ENCODE measurements around the gene CFAP251.
"Not testable (repeated sequence)": the region's sequence is repeated elsewhere in the genome, so short reads cannot be mapped to it uniquely, and the experiment has no call there.

The CFAP251 gene, protein sequence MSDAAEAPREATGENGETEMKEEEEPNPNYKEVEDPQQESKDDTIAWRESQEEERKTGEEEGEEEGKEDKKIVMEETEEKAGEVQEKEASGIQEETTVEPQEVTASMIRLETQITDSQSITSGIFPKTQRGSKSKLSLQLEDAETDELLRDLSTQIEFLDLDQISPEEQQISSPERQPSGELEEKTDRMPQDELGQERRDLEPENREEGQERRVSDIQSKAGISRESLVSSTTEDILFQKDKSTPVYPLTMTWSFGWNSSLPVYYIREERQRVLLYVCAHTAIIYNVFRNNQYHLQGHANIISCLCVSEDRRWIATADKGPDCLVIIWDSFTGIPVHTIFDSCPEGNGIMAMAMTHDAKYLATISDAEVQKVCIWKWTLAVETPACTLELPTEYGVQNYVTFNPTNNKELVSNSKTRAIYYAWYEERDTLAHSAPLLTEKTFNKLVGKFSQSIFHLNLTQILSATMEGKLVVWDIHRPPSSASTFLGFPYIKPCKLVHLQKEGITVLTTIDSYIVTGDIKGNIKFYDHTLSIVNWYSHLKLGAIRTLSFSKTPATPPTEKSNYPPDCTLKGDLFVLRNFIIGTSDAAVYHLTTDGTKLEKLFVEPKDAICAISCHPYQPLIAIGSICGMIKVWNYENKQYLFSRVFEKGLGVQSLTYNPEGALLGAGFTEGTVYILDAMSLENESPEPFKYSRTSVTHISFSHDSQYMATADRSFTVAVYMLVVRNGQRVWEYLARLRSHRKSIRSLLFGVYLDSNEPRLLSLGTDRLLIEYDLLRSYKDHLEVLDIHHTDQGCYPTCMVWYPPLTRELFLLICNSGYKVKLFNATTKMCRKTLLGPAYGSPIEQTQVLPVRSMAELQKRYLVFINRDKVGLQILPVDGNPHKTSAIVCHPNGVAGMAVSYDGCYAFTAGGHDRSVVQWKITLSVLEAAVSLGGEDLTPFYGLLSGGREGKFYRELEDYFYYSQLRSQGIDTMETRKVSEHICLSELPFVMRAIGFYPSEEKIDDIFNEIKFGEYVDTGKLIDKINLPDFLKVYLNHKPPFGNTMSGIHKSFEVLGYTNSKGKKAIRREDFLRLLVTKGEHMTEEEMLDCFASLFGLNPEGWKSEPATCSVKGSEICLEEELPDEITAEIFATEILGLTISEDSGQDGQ

DNA sequence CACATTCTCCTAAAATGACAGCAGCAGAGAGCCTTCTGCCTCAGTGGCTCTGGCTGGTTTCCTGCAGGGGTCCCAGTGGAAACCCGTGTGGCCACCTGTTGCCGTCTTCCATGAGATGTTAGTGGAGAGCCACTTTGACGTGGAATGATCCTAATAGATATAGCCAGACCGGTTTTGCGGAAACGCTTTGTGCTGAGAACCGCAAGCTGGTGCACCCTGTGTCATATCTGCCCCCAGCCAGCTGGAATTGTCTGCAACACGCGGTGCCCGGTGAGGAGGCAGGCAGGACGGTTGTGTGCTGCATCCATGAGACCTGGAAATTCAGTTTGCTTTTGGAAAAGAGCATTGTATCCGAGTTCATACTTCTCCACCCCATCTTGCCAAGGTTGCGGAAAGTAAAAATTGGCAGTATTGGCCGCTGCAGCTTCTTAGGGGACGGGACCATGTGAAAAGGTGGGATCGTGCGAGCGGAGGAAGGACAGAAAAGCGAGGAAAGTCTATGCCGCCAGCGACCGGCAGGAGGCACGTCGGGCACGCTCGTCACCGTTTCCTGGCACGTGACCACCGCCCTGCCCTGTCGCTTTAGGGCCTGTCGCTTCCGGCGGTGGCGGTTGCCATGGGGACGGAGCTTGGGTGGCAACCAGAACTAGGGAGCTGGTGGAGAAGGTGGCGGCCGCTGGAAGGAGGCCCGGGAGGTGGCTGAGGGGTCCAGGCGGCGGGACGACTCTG, at the start of gene CFAP251:
CFAP251 (plus strand) TSS at position 643 of the 729 bp plus-strand sequence. CDS start 2,714 bp downstream, outside the sequence.
- Histone ChIP-seq H3K9me3 (ENCODE audit: control insufficient read depth in 2 of 2, low read length in 2 of 2) (no peaks in the 10 kb centered on the region), H3K27me3 (ENCODE audit: control insufficient read depth in 1 of 2, insufficient read depth in 2 of 2, low read length in 2 of 2) (no peaks in the 10 kb centered on the region), H3K27ac (ENCODE audit: low read length) (no peak within 1 kb of the TSS), H3K4me1 (ENCODE audit: control insufficient read depth, insufficient read depth, low read length) (peaks cover 8% of the 10 kb centered on the region), H3K9ac (ENCODE audit: low read length in 2 of 2) (peak within 1 kb of the TSS in 1 of 2 donors; percentile 63), H3K36me3 (ENCODE audit: control insufficient read depth in 2 of 2, insufficient read depth in 2 of 2, low read length in 2 of 2) (peaks cover 8 to 27% of the 10 kb centered on the region in 2 donors), H3K4me3 (ENCODE audit: low read length in 2 of 2) (peak within 1 kb of the TSS; percentile 53 to 65)

DNA sequence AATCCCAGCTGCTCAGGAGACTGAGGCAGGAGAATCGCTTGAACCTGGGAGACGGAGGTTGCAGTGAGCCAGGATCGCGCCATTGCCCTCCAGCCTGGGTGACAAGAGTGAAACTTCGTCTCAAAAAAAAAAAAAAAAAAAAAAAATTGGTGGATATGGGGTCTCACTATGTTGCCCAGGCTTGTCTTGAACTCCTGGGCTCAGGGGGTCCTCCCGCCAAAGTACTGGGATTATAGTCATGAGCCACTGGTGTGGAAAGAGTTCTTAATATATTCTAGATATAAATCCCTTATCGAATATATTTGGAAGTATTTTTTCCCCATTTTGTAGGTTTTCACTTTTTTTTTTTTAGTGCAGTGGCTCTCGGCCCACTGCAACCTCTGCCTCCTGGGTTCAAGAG, 49.2 kb upstream of the CFAP251 start:
- H3K27ac ChIP-seq (ENCODE audit: low read length); H3K36me3 ChIP-seq (ENCODE audit: control insufficient read depth in 2 of 2, insufficient read depth in 2 of 2, low read length in 2 of 2); H3K27me3 ChIP-seq (ENCODE audit: control insufficient read depth in 1 of 2, insufficient read depth in 2 of 2, low read length in 2 of 2); H3K9me3 ChIP-seq (ENCODE audit: control insufficient read depth in 2 of 2, low read length in 2 of 2); H3K9ac ChIP-seq (ENCODE audit: low read length in 2 of 2); H3K4me3 ChIP-seq (ENCODE audit: low read length in 2 of 2): not testable (repeated sequence)
- peaks cover 11% of the 10 kb centered on the region for H3K4me1 ChIP-seq (ENCODE audit: control insufficient read depth, insufficient read depth, low read length)

GRCh38 chr12:121871467-121871866, 46.9 kb upstream of the CFAP251 start:
- H3K9me3 ChIP-seq (ENCODE audit: control insufficient read depth in 2 of 2, low read length in 2 of 2): no peaks in the 10 kb centered on the region
- H3K9ac ChIP-seq (ENCODE audit: low read length in 2 of 2): no peak overlapping the region
- no peak overlapping the region for H3K4me3 ChIP-seq (ENCODE audit: low read length in 2 of 2)
- no peaks in the 10 kb centered on the region for H3K27me3 ChIP-seq (ENCODE audit: control insufficient read depth in 1 of 2, insufficient read depth in 2 of 2, low read length in 2 of 2)
- H3K27ac ChIP-seq (ENCODE audit: low read length): no peak overlapping the region
- H3K36me3 ChIP-seq (ENCODE audit: control insufficient read depth in 2 of 2, insufficient read depth in 2 of 2, low read length in 2 of 2): no peaks in the 10 kb centered on the region
- H3K4me1 ChIP-seq (ENCODE audit: control insufficient read depth, insufficient read depth, low read length): peaks cover 11% of the 10 kb centered on the region

DNA sequence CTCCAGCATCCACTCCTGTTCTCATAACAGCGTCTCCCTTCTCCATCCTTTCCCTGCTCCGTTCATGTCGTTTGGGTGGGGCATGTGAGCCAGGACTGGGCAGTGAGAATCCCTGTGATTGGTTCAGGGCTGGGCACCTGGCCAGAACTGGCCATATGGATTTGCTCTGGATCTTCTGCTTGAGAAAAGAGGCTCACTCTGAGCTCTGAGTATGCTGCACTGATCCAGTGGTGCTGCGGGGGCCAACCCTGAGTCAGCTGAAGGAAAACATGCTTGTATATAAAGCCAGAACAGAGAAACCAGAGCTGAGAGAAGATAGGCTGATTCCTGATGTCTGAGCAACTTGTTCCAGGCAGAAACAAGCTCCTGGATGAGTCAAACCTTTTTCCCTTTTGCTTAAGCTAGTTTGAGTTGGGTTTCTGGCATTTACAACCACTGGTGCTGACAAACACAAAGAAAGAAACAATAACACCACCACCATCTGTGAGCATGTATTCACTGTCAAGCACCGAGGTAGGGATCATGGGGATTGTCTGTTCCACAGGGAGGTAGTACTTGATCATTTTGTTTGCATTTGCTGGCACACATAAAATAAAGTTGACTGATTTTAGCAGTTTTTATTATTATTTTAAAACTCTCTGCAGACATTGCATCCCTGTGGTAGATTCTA, 45.7 kb upstream of the CFAP251 start:
- peak overlapping the region in 1 of 2 donors; percentile 55 for H3K9ac ChIP-seq (ENCODE audit: low read length in 2 of 2)
- no peaks in the 10 kb centered on the region for H3K27me3 ChIP-seq (ENCODE audit: control insufficient read depth in 1 of 2, insufficient read depth in 2 of 2, low read length in 2 of 2)
- no peaks in the 10 kb centered on the region for H3K9me3 ChIP-seq (ENCODE audit: control insufficient read depth in 2 of 2, low read length in 2 of 2)
- H3K4me1 ChIP-seq (ENCODE audit: control insufficient read depth, insufficient read depth, low read length): peaks cover 11% of the 10 kb centered on the region
- peak overlapping the region in 1 of 2 donors; percentile 47 for H3K4me3 ChIP-seq (ENCODE audit: low read length in 2 of 2)
- peak overlapping the region; percentile 85 for H3K27ac ChIP-seq (ENCODE audit: low read length)
- H3K36me3 ChIP-seq (ENCODE audit: control insufficient read depth in 2 of 2, insufficient read depth in 2 of 2, low read length in 2 of 2): no peaks in the 10 kb centered on the region

DNA sequence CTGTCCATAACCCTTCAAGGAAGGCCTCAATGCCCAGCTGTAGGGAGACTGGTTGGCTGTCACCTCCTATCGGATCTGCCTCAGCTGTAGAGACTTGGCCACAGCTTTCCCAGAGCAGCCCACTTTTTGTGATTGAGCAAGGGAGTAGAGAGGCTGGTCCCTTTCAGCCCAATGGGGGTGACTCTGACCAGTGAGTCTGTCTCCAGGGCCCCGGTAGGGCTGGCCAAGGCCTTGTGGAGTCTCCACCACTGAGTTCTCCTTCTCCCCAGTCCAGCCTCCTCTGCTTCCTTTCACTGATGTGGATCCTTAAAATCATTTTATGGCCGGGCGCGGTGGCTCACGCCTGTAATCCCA, 45.2 kb upstream of the CFAP251 start:
- peaks cover 11% of the 10 kb centered on the region for H3K4me1 ChIP-seq (ENCODE audit: control insufficient read depth, insufficient read depth, low read length)
- H3K9ac ChIP-seq (ENCODE audit: low read length in 2 of 2): peak overlapping the region in 1 of 2 donors; percentile 55
- H3K27ac ChIP-seq (ENCODE audit: low read length): peak overlapping the region; percentile 85
- no peaks in the 10 kb centered on the region for H3K27me3 ChIP-seq (ENCODE audit: control insufficient read depth in 1 of 2, insufficient read depth in 2 of 2, low read length in 2 of 2)
- no peaks in the 10 kb centered on the region for H3K9me3 ChIP-seq (ENCODE audit: control insufficient read depth in 2 of 2, low read length in 2 of 2)
- H3K36me3 ChIP-seq (ENCODE audit: control insufficient read depth in 2 of 2, insufficient read depth in 2 of 2, low read length in 2 of 2): no peaks in the 10 kb centered on the region
- no peak overlapping the region for H3K4me3 ChIP-seq (ENCODE audit: low read length in 2 of 2)

GRCh38 chr12:121874071-121874470, 44.3 kb upstream of the CFAP251 start:
- Histone ChIP-seq H3K36me3 (ENCODE audit: control insufficient read depth in 2 of 2, insufficient read depth in 2 of 2, low read length in 2 of 2) (no peaks in the 10 kb centered on the region), H3K4me1 (ENCODE audit: control insufficient read depth, insufficient read depth, low read length) (peaks cover 11% of the 10 kb centered on the region), H3K27ac (ENCODE audit: low read length) (peak overlapping the region; percentile 85), H3K9ac (ENCODE audit: low read length in 2 of 2) (no peak overlapping the region), H3K4me3 (ENCODE audit: low read length in 2 of 2) (no peak overlapping the region), H3K27me3 (ENCODE audit: control insufficient read depth in 1 of 2, insufficient read depth in 2 of 2, low read length in 2 of 2) (no peaks in the 10 kb centered on the region), H3K9me3 (ENCODE audit: control insufficient read depth in 2 of 2, low read length in 2 of 2) (no peaks in the 10 kb centered on the region)

- Histone ChIP-seq H3K27me3 (ENCODE audit: control insufficient read depth in 1 of 2, insufficient read depth in 2 of 2, low read length in 2 of 2) (no peaks in the 10 kb centered on the region), H3K27ac (ENCODE audit: low read length) (no peak overlapping the region), H3K9ac (ENCODE audit: low read length in 2 of 2) (no peak overlapping the region), H3K4me3 (ENCODE audit: low read length in 2 of 2) (no peak overlapping the region), H3K4me1 (ENCODE audit: control insufficient read depth, insufficient read depth, low read length) (peaks cover 11% of the 10 kb centered on the region), H3K9me3 (ENCODE audit: control insufficient read depth in 2 of 2, low read length in 2 of 2) (no peaks in the 10 kb centered on the region), H3K36me3 (ENCODE audit: control insufficient read depth in 2 of 2, insufficient read depth in 2 of 2, low read length in 2 of 2) (no peaks in the 10 kb centered on the region)
Measured at GRCh38 chr12:121875582-121875981, 42.8 kb upstream of the CFAP251 start.

- not testable (repeated sequence) for H3K27me3 ChIP-seq (ENCODE audit: control insufficient read depth in 1 of 2, insufficient read depth in 2 of 2, low read length in 2 of 2)
Measured at GRCh38 chr12:121876080-121876447, 42.3 kb upstream of the CFAP251 start.

GRCh38 chr12:121883315-121883660, 35.1 kb upstream of the CFAP251 start:
- Histone ChIP-seq H3K36me3 (ENCODE audit: control insufficient read depth in 2 of 2, insufficient read depth in 2 of 2, low read length in 2 of 2) (no peaks in the 10 kb centered on the region), H3K27ac (ENCODE audit: low read length) (no peak overlapping the region), H3K27me3 (ENCODE audit: control insufficient read depth in 1 of 2, insufficient read depth in 2 of 2, low read length in 2 of 2) (no peaks in the 10 kb centered on the region), H3K9ac (ENCODE audit: low read length in 2 of 2) (no peak overlapping the region), H3K4me1 (ENCODE audit: control insufficient read depth, insufficient read depth, low read length) (peaks cover 3% of the 10 kb centered on the region), H3K4me3 (ENCODE audit: low read length in 2 of 2) (no peak overlapping the region), H3K9me3 (ENCODE audit: control insufficient read depth in 2 of 2, low read length in 2 of 2) (no peaks in the 10 kb centered on the region)

More at GRCh38 chr12:121876080-121876447, 42.3 kb upstream of the CFAP251 start:
- H3K4me1 ChIP-seq (ENCODE audit: control insufficient read depth, insufficient read depth, low read length): peaks cover 11% of the 10 kb centered on the region
- not testable (repeated sequence) for H3K27ac ChIP-seq (ENCODE audit: low read length); H3K36me3 ChIP-seq (ENCODE audit: control insufficient read depth in 2 of 2, insufficient read depth in 2 of 2, low read length in 2 of 2); H3K4me3 ChIP-seq (ENCODE audit: low read length in 2 of 2); H3K9me3 ChIP-seq (ENCODE audit: control insufficient read depth in 2 of 2, low read length in 2 of 2); H3K9ac ChIP-seq (ENCODE audit: low read length in 2 of 2)

- H3K9me3 ChIP-seq (ENCODE audit: control insufficient read depth in 2 of 2, low read length in 2 of 2); H3K27ac ChIP-seq (ENCODE audit: low read length); H3K27me3 ChIP-seq (ENCODE audit: control insufficient read depth in 1 of 2, insufficient read depth in 2 of 2, low read length in 2 of 2); H3K9ac ChIP-seq (ENCODE audit: low read length in 2 of 2); H3K4me3 ChIP-seq (ENCODE audit: low read length in 2 of 2); H3K36me3 ChIP-seq (ENCODE audit: control insufficient read depth in 2 of 2, insufficient read depth in 2 of 2, low read length in 2 of 2): not testable (repeated sequence)
- H3K4me1 ChIP-seq (ENCODE audit: control insufficient read depth, insufficient read depth, low read length): peaks cover 15% of the 10 kb centered on the region
Measured at GRCh38 chr12:121885129-121885528, 33.3 kb upstream of the CFAP251 start.

Data from stomach smooth muscle (tissue), 2 donors.